GM23338 (cell line): ENCODE results near the gene ZDHHC3.
A peak's percentile ranks its signal among the peaks of the same experiment; 100 is the strongest.

ENCODE experiments used
- EZH2 ChIP-seq: fragments of 200-600 bp; sonication (generic); IDR thresholded peaks from one replicate; pipeline ENCODE4 v1.8.0; 2017; ENCODE audit warnings: antibody characterized with exemption, mild to moderate bottlenecking, low read depth; ENCODE audit not compliant: unreplicated experiment
- EZH2phosphoT487 ChIP-seq: fragments of 200-600 bp; sonication (generic); IDR thresholded peaks from one replicate; pipeline ENCODE4 v1.8.1; 2018; ENCODE audit warnings: antibody characterized with exemption; ENCODE audit not compliant: unreplicated experiment
- NANOG ChIP-seq: IDR thresholded peaks from 2 replicates; pipeline ENCODE4 v1.6.1; 2016; ENCODE audit warnings: antibody characterized with exemption, borderline replicate concordance
- TF ChIP-seq, protein P1 (sequence below), 2 experiments: fragments of 200-600 bp in 1 of 2; sonication (generic) in 1 of 2; conservative IDR thresholded peaks; 2 replicates each; pipeline versions ENCODE4 v1.5.1 to v1.6.1; 2016 to 2017; ENCODE audit warnings: antibody characterized with exemption in 2 of 2, low read depth in 2 of 2, mild to moderate bottlenecking in 2 of 2, moderate library complexity in 1 of 2

DNA sequence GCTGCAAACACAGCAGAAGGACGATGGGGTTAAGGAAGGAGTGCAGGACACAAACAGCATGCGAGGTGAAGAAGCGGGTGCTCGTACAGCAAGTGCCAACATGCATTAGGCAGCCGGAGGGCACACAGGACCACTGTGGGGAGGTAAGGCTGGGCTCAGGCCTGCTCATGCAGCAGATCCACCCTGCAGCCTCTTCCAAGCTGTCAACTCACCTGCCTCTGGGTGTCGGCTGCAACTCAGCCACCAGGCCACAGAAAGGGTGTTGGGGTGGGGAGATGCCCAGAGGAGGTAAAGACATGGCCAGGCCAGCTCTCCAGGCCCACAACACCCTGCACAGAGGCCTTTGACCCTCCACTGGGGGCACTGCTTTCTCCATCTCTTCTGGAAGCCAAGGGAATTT is 57.4 kb downstream of the ZDHHC3 start:
- TF ChIP-seq EZH2 (no peak), EZH2phosphoT487 (no peak), NANOG (no peak)
- TF ChIP-seq, protein P1, sequence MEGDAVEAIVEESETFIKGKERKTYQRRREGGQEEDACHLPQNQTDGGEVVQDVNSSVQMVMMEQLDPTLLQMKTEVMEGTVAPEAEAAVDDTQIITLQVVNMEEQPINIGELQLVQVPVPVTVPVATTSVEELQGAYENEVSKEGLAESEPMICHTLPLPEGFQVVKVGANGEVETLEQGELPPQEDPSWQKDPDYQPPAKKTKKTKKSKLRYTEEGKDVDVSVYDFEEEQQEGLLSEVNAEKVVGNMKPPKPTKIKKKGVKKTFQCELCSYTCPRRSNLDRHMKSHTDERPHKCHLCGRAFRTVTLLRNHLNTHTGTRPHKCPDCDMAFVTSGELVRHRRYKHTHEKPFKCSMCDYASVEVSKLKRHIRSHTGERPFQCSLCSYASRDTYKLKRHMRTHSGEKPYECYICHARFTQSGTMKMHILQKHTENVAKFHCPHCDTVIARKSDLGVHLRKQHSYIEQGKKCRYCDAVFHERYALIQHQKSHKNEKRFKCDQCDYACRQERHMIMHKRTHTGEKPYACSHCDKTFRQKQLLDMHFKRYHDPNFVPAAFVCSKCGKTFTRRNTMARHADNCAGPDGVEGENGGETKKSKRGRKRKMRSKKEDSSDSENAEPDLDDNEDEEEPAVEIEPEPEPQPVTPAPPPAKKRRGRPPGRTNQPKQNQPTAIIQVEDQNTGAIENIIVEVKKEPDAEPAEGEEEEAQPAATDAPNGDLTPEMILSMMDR (conservative IDR thresholded peaks at IDR 0.05; ENCODE audit: low read depth in 2 of 2), result peak in 1 of 2 experiments; percentile 12; a peak in 1 of 4 replicates
